Hepatic stellate cell (primary cell): Measurements from ENCODE around the gene CDT1.

ENCODE experiments used
- DNase-seq: peaks from one replicate; pipeline ENCODE4 v3.0.0; 2011; ENCODE audit warnings: low spot score

The CDT1 gene

GRCh38 chr16:88856828-88857727 lies 53.5 kb downstream of the CDT1 start, which contains the start of the genes GALNS and TRAPPC2L:
Gene GALNS (minus strand): TSS chr16:88856947. CDS start chr16:88856877, 70 bp downstream.
Gene TRAPPC2L (plus strand): TSS chr16:88857127. CDS start chr16:88857151, 24 bp downstream.
- peak; percentile 99 for DNase-seq

- DNase-seq = peak; percentile 94
Measured at GRCh38 chr16:88857728-88858339, 54.2 kb downstream of the CDT1 start.
